ENCODE results near the gene MAPK8. TPM values are rescaled to one million over a fixed set of nuclear protein-coding genes. Genes with fewer than 3 reads are reported as not detected.

MAPK8 gene
- total RNA-seq, 2 experiments from 2014 or later: 47.8 to 50.6 TPM

DNA sequence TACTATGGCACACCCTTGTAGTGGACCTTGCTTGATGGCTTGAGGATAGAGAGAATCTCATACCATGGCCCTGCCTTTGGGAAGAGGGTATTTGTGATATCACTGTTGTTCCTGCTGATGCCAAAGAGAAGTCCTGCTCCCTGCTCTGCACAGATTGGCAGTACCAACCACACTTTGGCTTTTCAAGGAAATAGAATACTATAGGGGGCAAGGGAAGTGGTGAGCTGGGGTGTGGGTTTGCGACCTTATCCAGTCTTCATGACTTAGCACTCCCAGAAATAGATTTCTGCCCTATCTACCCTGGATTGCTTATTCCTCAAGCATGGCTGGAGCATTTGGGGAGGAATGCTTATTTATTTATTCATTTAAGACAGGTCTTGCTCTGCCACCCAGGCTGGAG is 6.8 kb upstream of the MAPK8 start:
- ChIA-PET POLR2A (no interaction called here), CTCF (no interaction called here)
- Mint-ChIP-seq H3K4me3 (no peak overlapping the region), H3K27ac (no peak overlapping the region), H3K4me1 (ENCODE audit: low read depth) (no peaks in the 10 kb centered on the region), H3K9me3 (no peaks in the 10 kb centered on the region), H3K27me3 (no peaks in the 10 kb centered on the region), H3K36me3 (ENCODE audit: low read depth) (no peaks in the 10 kb centered on the region)
- Histone ChIP-seq H3K27me3 (ENCODE audit: control insufficient read depth in 1 of 2, insufficient read depth in 2 of 2, low read length in 2 of 2) (no peaks in the 10 kb centered on the region), H3K4me1 (ENCODE audit: insufficient read depth, low read length) (no peaks in the 10 kb centered on the region), H3K27ac (ENCODE audit: low read depth in 1 of 2, low read length in 2 of 2) (no peak overlapping the region), H3K9me3 (ENCODE audit: control insufficient read depth in 1 of 2, insufficient read depth in 1 of 2, low read length in 2 of 2) (no peaks in the 10 kb centered on the region), H3K36me3 (ENCODE audit: insufficient read depth, low read length) (no peaks in the 10 kb centered on the region), H3K4me3 (ENCODE audit: low read length) (no peak overlapping the region)
- ATAC-seq (ENCODE audit: poor library complexity) (no peak), DNase-seq (no peak)
- intact Hi-C loops (cut with DNase I, micrococcal nuclease): loop anchor here in 1 of 2 experiments (10.0 kb wide), 1 partner anchor 915 kb away; the partner anchor contains the start of gene ZNF488
- TF ChIP-seq, protein P1, sequence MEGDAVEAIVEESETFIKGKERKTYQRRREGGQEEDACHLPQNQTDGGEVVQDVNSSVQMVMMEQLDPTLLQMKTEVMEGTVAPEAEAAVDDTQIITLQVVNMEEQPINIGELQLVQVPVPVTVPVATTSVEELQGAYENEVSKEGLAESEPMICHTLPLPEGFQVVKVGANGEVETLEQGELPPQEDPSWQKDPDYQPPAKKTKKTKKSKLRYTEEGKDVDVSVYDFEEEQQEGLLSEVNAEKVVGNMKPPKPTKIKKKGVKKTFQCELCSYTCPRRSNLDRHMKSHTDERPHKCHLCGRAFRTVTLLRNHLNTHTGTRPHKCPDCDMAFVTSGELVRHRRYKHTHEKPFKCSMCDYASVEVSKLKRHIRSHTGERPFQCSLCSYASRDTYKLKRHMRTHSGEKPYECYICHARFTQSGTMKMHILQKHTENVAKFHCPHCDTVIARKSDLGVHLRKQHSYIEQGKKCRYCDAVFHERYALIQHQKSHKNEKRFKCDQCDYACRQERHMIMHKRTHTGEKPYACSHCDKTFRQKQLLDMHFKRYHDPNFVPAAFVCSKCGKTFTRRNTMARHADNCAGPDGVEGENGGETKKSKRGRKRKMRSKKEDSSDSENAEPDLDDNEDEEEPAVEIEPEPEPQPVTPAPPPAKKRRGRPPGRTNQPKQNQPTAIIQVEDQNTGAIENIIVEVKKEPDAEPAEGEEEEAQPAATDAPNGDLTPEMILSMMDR (IDR thresholded peaks at IDR 0.05): no peak

GRCh38 chr10:48300556-48300955 is 5.9 kb upstream of the MAPK8 start:
- H3K27me3 ChIP-seq (ENCODE audit: control insufficient read depth in 1 of 2, insufficient read depth in 2 of 2, low read length in 2 of 2): no peaks in the 10 kb centered on the region
- no peaks in the 10 kb centered on the region for H3K9me3 Mint-ChIP-seq
- no peak overlapping the region for H3K27ac Mint-ChIP-seq
- H3K4me3 ChIP-seq (ENCODE audit: low read length): no peak overlapping the region
- no peak for ATAC-seq (ENCODE audit: poor library complexity)
- no peaks in the 10 kb centered on the region for H3K9me3 ChIP-seq (ENCODE audit: control insufficient read depth in 1 of 2, insufficient read depth in 1 of 2, low read length in 2 of 2)
- TF ChIP-seq, protein P1 (IDR thresholded peaks at IDR 0.05): no peak
- no peaks in the 10 kb centered on the region for H3K36me3 ChIP-seq (ENCODE audit: insufficient read depth, low read length)
- intact Hi-C loops (cut with DNase I, micrococcal nuclease): loop anchor here in 1 of 2 experiments (10.0 kb wide), 1 partner anchor 916 kb away; the partner anchor contains the start of gene ZNF488
- ChIA-PET CTCF (no interaction called here), POLR2A (no interaction called here)
- H3K4me1 ChIP-seq (ENCODE audit: insufficient read depth, low read length): no peaks in the 10 kb centered on the region
- H3K27ac ChIP-seq (ENCODE audit: low read depth in 1 of 2, low read length in 2 of 2): no peak overlapping the region
- H3K4me1 Mint-ChIP-seq (ENCODE audit: low read depth): no peaks in the 10 kb centered on the region
- H3K27me3 Mint-ChIP-seq: no peaks in the 10 kb centered on the region
- no peaks in the 10 kb centered on the region for H3K36me3 Mint-ChIP-seq (ENCODE audit: low read depth)
- no peak overlapping the region for H3K4me3 Mint-ChIP-seq
- no peak for DNase-seq

DNA sequence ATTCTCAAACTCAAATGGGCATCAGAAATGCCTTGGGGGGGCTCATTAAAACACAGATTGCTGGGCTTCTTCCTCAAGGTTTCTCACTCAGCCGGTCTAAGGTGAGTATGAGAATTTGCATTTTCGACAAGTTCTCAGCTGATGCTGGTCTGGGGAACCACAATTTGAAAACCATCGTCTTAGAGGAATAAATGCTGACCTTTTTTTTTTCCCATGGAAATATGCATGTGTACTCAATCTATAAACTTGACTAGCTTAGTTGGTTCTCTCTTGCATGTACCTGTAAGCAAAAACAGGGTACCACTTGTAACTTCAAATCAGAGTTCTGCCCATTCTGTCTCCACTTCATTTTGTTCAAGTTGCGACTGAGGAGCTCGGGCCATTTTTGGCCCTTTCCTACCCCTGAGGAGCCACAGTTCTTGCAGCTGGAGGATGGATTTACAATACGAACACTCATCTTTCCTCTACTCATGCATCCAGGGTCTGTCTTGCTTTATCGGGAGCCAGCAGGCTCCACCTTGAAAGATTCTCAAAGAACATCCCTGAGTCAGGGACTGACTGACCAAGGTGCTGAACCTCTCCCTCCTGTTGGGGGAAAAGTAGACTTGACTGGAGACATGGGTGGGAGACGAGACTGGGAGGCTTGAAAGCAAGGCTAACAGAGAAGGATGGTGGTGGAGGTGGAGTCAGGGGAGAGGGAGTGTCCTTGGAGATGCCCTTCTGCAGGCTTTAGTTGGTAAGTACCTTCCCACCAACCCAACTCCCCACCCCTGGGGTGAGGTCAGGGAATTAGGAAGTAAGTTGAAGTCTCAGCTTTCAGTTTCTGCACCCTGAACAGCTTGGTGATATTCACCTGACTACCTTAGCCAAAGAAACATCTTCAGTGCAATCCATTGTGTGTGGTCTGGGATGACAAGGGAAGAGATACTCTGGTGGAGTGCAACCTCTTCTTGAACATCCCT is 3.7 kb upstream of the MAPK8 start:
- H3K27me3 ChIP-seq (ENCODE audit: control insufficient read depth in 1 of 2, insufficient read depth in 2 of 2, low read length in 2 of 2): no peaks in the 10 kb centered on the region
- POLR2A ChIA-PET: no interaction called here
- H3K4me3 ChIP-seq (ENCODE audit: low read length): no peak overlapping the region
- CTCF ChIA-PET: no interaction called here
- Mint-ChIP-seq H3K9me3 (no peaks in the 10 kb centered on the region), H3K27me3 (no peaks in the 10 kb centered on the region), H3K36me3 (ENCODE audit: low read depth) (no peaks in the 10 kb centered on the region), H3K27ac (no peak overlapping the region), H3K4me3 (no peak overlapping the region), H3K4me1 (ENCODE audit: low read depth) (peaks cover 12% of the 10 kb centered on the region)
- DNase-seq (no peak), ATAC-seq (ENCODE audit: poor library complexity) (no peak)
- intact Hi-C loops (cut with DNase I, micrococcal nuclease): loop anchor here in 1 of 2 experiments (10.0 kb wide), 1 partner anchor 918 kb away; the partner anchor contains the start of gene ZNF488
- no peaks in the 10 kb centered on the region for H3K36me3 ChIP-seq (ENCODE audit: insufficient read depth, low read length)
- TF ChIP-seq, protein P1 (IDR thresholded peaks at IDR 0.05): no peak
- H3K4me1 ChIP-seq (ENCODE audit: insufficient read depth, low read length): peaks cover 12% of the 10 kb centered on the region
- no peak overlapping the region for H3K27ac ChIP-seq (ENCODE audit: low read depth in 1 of 2, low read length in 2 of 2)
- H3K9me3 ChIP-seq (ENCODE audit: control insufficient read depth in 1 of 2, insufficient read depth in 1 of 2, low read length in 2 of 2): no peaks in the 10 kb centered on the region

Data from CD4-positive, alpha-beta T cell (primary cell).